ENCODE data around the gene VASH2.
"Not testable (repeated sequence)": the region's sequence is repeated elsewhere in the genome, so short reads cannot be mapped to it uniquely, and the experiment has no call there.

DNA sequence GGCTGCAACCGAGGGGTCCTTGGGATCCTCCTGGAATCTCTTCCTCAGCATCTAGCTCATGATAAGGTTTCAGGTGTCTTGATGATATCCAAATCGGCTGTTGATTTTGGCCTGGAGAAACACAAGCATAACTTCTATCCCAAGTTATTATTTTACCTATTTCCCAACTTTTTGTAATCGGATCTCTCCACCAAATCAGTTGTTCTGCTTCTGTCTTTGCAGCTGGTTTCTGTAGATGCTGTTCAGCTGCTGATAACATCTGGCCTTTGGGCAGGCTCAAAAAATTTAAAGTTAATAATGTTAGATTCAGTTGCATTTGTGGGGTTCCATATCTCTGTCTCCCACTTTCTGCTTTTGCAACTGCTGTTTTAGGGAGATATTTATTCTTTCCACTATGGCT, 76.7 kb downstream of the VASH2 start:
- TF ChIP-seq POLR2A (IDR thresholded peaks at IDR 0.05): not testable (repeated sequence)
- TF ChIP-seq, protein P1, sequence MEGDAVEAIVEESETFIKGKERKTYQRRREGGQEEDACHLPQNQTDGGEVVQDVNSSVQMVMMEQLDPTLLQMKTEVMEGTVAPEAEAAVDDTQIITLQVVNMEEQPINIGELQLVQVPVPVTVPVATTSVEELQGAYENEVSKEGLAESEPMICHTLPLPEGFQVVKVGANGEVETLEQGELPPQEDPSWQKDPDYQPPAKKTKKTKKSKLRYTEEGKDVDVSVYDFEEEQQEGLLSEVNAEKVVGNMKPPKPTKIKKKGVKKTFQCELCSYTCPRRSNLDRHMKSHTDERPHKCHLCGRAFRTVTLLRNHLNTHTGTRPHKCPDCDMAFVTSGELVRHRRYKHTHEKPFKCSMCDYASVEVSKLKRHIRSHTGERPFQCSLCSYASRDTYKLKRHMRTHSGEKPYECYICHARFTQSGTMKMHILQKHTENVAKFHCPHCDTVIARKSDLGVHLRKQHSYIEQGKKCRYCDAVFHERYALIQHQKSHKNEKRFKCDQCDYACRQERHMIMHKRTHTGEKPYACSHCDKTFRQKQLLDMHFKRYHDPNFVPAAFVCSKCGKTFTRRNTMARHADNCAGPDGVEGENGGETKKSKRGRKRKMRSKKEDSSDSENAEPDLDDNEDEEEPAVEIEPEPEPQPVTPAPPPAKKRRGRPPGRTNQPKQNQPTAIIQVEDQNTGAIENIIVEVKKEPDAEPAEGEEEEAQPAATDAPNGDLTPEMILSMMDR (IDR thresholded peaks at IDR 0.05 in 8 of 11, conservative IDR thresholded peaks at IDR 0.05 in 3 of 11): not testable (repeated sequence)

Measured in spleen (tissue), 7 donors.